AG09319 (cell line): ENCODE results near the gene FREM2.

Experiments
- DNase-seq: peaks from one replicate; pipeline ENCODE4 v3.0.0-alpha.2; 2010; ENCODE audit warnings: low read depth; ENCODE audit errors: extremely low read depth
- TF ChIP-seq, protein P1 (sequence below): IDR thresholded peaks from 2 replicates; pipeline ENCODE4 v1.5.1; 2011; ENCODE audit warnings: low read depth, mild to moderate bottlenecking, inconsistent platforms, low read length, moderate library complexity

FREM2 gene

DNA sequence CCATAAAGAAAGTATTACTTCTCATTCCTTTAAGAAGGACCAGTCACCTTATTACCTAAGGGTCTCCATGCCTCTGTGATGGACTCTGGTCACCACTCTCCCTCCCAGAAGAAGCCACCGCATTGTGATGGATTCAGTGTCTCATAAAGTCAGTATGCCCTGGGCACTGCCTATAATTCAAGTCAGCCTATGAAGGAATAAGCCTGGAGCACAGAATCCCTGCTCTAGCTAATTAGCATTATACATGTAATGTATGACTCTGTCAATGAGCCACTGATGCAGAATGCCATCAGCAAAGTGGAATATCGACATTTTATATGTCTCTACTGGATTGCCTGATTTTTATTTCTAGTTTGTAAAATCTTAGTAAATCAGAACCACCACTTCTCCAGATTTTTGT, 14.9 kb upstream of the FREM2 start:
- DNase-seq: no peak

DNA sequence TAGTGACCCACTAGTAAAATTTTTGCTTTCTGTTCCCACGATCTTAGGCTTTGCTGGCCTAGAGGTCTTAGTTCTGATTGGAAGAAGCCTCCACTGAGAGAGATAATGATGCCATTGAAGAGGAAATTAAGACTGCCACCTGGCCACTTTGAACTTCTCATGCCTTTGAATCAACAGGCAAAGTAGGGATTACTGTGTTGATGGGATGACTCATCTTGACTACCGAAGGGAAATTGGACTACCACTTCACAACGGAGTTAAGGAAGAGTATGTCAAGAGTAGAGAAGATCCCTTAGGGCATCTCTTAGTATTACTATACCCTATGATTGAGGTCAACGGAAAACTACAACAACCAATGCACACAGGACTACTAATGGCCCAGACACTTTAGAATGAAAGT, 12.7 kb upstream of the FREM2 start:
- no peak for DNase-seq
- TF ChIP-seq, protein P1, sequence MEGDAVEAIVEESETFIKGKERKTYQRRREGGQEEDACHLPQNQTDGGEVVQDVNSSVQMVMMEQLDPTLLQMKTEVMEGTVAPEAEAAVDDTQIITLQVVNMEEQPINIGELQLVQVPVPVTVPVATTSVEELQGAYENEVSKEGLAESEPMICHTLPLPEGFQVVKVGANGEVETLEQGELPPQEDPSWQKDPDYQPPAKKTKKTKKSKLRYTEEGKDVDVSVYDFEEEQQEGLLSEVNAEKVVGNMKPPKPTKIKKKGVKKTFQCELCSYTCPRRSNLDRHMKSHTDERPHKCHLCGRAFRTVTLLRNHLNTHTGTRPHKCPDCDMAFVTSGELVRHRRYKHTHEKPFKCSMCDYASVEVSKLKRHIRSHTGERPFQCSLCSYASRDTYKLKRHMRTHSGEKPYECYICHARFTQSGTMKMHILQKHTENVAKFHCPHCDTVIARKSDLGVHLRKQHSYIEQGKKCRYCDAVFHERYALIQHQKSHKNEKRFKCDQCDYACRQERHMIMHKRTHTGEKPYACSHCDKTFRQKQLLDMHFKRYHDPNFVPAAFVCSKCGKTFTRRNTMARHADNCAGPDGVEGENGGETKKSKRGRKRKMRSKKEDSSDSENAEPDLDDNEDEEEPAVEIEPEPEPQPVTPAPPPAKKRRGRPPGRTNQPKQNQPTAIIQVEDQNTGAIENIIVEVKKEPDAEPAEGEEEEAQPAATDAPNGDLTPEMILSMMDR: no peak

More for the DNA sequence above, 14.9 kb upstream of the FREM2 start:
- TF ChIP-seq, protein P1: no peak

DNA sequence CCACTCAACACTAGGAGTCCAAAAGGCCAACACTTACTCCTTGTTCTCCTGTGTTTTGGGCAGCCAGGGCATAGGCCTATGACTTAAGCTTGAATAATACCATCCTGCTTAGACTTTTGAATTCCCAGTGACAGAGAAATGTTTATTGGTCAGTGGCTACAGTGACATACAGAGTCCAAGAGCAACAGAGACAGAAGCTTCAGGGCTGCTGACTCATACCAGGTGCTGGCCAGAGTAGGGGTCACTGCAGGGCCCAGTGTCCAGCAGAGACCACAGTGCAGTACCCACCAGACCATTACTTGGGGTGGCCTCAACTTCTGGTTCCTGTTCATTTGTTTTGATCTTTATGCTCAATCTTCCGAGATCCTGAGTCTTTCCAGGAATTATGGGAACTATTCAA, 6.0 kb upstream of the FREM2 start:
- TF ChIP-seq, protein P1: no peak
- DNase-seq: no peak

DNA sequence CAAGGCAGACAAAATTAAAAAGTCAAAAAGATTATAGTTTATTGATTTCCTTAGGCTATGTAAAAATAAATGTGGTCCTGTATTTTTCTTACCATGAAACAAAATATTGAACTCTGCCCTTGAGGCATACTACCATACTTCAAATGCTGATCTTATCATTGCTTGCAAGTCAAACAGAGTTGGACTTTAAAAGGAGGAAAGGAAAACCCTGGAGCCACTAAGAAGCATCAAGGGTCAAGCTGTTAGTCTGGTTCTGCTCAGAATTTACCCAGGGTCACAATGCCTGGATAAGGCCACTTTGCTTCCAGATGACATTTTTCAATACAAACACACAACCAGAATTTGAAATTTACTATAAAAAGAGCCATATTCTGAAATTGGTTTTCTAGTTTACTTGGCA, 2.2 kb upstream of the FREM2 start:
- TF ChIP-seq, protein P1: no peak
- no peak for DNase-seq

DNA sequence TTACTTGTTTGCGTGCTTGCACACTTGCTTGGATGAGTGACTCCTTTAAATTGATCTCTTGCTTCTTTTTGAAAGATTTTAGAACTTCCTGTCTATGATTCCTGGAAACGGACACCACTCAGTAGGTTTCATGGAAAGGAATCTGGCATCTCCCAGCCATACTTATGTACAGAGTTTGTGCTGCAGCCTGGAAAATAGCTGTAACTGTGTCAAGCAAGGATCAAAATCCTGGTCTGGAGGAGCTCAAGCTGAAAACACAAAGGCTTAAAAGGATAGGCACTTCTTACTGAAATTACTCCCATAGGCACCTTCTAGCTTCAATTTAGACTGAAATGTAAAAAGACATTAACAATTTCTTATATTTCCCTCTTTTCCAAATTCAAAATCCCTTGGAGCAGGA, 1.4 kb upstream of the FREM2 start:
- DNase-seq: no peak
- TF ChIP-seq, protein P1: no peak

DNA sequence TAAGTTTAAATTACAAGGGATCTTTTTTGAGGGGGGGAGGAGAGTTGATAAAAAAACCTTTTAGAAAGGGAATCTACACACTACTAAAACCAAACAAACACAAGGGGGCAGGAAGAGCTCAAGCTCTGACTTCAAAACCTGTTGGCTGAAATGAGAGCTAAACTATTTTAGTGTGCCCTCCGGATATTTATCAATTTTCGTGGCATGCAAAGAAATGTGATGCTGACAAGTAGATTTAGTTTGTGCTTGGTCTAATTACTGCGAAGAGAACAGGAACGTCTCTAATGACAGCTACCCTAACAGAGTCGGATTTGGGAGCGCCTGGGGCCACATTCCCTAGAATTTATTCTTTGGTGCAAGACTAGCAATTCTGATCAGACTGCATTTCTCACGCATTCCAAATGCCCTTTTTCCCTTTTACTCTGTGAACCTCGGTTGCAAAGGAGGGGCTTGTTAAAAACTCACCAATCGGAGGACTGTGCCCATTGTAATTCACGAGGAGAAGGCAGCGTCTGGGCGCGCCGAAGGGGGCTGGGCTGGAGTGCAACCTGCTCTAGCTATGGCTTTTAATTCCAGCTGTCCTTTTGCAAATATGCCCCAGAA, 802 bp upstream of the FREM2 start:
- TF ChIP-seq, protein P1: peak; percentile 15
- DNase-seq: no peak

DNA sequence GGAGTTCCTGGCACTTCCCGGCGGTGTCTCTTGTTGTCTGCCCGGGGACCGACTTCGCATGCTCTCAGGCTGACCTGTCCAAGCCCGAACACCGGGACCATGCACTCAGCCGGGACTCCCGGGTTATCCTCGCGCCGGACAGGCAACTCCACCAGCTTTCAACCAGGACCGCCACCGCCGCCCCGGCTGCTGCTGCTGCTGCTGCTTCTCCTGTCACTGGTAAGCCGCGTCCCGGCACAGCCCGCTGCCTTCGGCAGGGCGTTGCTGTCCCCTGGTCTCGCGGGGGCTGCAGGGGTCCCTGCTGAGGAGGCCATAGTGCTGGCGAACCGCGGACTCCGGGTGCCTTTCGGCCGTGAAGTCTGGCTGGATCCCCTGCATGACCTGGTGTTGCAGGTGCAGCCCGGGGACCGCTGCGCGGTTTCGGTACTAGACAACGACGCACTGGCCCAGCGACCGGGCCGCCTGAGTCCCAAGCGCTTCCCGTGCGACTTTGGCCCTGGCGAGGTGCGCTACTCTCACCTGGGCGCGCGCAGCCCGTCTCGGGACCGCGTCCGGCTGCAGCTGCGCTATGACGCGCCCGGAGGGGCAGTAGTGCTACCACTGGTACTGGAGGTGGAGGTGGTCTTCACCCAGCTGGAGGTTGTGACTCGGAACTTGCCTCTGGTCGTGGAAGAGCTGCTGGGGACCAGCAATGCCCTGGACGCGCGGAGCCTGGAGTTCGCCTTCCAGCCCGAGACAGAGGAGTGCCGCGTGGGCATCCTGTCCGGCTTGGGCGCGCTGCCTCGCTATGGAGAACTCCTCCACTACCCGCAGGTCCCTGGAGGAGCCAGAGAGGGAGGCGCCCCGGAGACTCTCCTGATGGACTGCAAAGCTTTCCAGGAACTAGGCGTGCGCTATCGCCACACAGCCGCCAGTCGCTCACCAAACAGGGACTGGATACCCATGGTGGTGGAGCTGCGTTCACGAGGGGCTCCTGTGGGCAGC, 661 bp downstream of the FREM2 start:
- no peak for DNase-seq
- TF ChIP-seq, protein P1: no peak
